ENCODE measurements around the gene PARVB.

The PARVB gene

GRCh38 chr22:44195189-44195871, 171.2 kb downstream of the PARVB start:
- TF ChIP-seq CTCF (IDR thresholded peaks at IDR 0.05; ENCODE audit: low read depth, low read length): no peak
- DNase-seq (ENCODE audit: extremely low read depth, low read depth): no peak

GRCh38 chr22:44196241-44196640, 172.1 kb downstream of the PARVB start:
- no peak for DNase-seq (ENCODE audit: extremely low read depth, low read depth)
- TF ChIP-seq CTCF (IDR thresholded peaks at IDR 0.05; ENCODE audit: low read depth, low read length): no peak

GRCh38 chr22:44196731-44197131, 172.6 kb downstream of the PARVB start:
- DNase-seq (ENCODE audit: extremely low read depth, low read depth): no peak
- no peak for TF ChIP-seq CTCF (IDR thresholded peaks at IDR 0.05; ENCODE audit: low read depth, low read length)

DNA sequence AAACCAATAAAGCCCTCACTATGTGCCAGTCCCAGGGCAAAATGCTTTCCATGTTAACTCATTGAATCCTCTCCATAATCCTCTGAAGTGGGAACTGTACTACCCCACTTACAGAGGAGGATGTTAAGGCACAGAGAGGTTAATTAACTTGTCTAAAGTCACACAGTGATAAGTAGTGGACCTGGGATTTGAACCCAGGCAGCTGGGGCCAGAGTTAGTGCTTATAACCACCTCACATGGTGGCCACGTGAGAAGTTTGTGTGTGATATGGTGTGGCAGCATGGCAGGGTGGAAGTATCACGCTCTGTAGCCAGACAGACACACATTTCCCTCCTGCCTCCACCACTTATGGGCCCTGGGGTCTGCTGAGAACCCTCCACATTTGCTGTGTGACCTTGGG, 173.2 kb downstream of the PARVB start:
- DNase-seq (ENCODE audit: extremely low read depth, low read depth): no peak
- TF ChIP-seq CTCF (IDR thresholded peaks at IDR 0.05; ENCODE audit: low read depth, low read length): no peak

DNA sequence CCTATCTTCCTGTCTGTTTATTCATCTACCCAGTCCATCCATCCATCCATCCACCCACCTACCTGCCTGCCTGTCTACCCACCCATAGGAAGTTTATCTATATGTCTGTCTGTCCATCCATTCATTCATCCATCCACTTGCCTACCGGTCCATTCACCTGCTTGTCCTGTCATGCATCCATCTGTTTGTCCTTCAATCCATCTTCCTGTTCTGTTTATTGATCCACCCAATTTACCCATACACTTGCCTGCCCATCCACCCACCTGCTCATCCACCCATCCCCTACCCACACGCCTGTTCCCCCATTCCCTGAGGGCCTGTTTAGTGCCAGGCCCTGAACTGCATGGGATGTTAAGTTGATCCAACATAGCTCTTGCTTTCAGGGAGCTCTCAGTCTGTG, 175.1 kb downstream of the PARVB start:
- no peak for TF ChIP-seq CTCF (IDR thresholded peaks at IDR 0.05; ENCODE audit: low read depth, low read length)
- no peak for DNase-seq (ENCODE audit: extremely low read depth, low read depth)

DNA sequence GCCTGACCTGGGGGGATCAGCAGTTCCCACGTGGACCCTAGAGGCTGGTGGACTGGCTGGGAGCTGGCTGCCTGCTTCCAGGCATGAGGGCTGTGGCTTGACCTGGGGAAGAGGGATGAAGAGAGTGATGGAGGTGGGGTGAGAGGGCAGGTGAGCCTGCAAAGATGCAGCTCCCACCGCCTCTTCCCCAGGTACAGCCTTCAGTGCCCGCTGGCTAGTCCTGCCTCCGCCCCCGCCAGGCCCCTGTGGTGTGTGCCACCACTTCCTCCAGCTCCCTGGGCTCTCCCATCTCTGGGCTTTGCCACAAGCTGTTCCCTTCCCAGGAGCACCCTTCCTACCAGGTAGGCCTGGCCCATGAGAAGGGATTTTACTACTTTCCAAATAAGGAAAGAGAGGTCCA, 175.8 kb downstream of the PARVB start:
- no peak for TF ChIP-seq CTCF (IDR thresholded peaks at IDR 0.05; ENCODE audit: low read depth, low read length)
- DNase-seq (ENCODE audit: extremely low read depth, low read depth): no peak

DNA sequence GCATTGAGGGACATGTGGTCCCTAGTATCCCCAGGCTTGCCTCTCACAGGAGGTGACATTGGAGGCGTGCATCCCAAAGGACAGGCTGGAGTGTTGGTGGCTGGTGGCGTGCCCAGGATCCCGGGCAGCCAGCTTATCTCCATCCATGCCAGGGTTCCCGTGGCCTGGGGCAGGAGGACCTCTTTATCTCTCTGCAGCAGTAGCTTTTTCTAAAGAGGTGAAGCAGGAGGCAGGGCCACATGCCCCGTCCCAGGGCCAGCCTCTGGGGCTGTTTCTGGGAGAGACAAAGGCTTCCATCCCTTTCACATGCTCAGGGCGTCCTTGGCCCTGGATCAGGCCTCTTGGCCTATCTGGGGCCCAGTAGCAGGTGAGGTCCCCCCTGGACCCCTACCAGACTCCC, 176.3 kb downstream of the PARVB start:
- TF ChIP-seq CTCF (IDR thresholded peaks at IDR 0.05; ENCODE audit: low read depth, low read length): no peak
- no peak for DNase-seq (ENCODE audit: extremely low read depth, low read depth)
